Omental fat pad (tissue), 4 donors: ENCODE data around the gene AGTR1. TPM values are rescaled to one million over a fixed set of nuclear protein-coding genes. Genes with fewer than 3 reads are reported as not detected.

Source experiments
- ATAC-seq: fragments of 150-250 bp; one replicate; pipeline ENCODE4 v1.9.1; 2016; ENCODE audit warnings: mild to moderate bottlenecking, moderate library complexity; ENCODE audit not compliant: low FRiP score
- DNase-seq: peaks from one replicate; pipeline ENCODE4 v3.0.0-alpha.2; 2019; ENCODE audit warnings: low spot score
- CTCF ChIP-seq, 3 donors: fragments of 450-650 bp; IDR thresholded peaks; one replicate each; pipeline ENCODE4 v1.5.1; 2016 to 2017; ENCODE audit warnings: antibody characterized with exemption in 3 of 3, mild to moderate bottlenecking in 3 of 3, moderate library complexity in 2 of 3
- total RNA-seq, 4 donors: library from RNA; depleted of rRNA; stranded (reverse); fragments of >200 nt; gene quantifications; one replicate each; pipeline ENCODE4 v1.1.0, GENCODE V29; 2016

Gene AGTR1
- 100 to 1,000 TPM in 1 of 4 donors, 10 to 100 TPM in 3; 10.3 to 163 (median 47.1) TPM for total RNA-seq

- ATAC-seq (peak; percentile 75), DNase-seq (peak; percentile 33)
- no peak for TF ChIP-seq CTCF (IDR thresholded peaks at IDR 0.05)
Observed at GRCh38 chr3:148697306-148698189, at the start of gene AGTR1. Gene AGTR1, plus strand, starts transcription at chr3:148697903. Its CDS starts 43,133 bp downstream, at chr3:148741036.

- peak; percentile 73 for ATAC-seq
- TF ChIP-seq CTCF (IDR thresholded peaks at IDR 0.05) = no peak
- DNase-seq = no peak
Observed at GRCh38 chr3:148648685-148649352, 48.9 kb upstream of the AGTR1 start.

- TF ChIP-seq CTCF (IDR thresholded peaks at IDR 0.05) = no peak
- ATAC-seq (no peak), DNase-seq (no peak)
Observed at GRCh38 chr3:148651549-148651948, 46.2 kb upstream of the AGTR1 start.

GRCh38 chr3:148654433-148654832 lies 43.3 kb upstream of the AGTR1 start:
- DNase-seq (no peak), ATAC-seq (no peak)
- TF ChIP-seq CTCF (IDR thresholded peaks at IDR 0.05) = no peak

GRCh38 chr3:148657470-148657869 lies 40.2 kb upstream of the AGTR1 start:
- ATAC-seq (no peak), DNase-seq (no peak)
- TF ChIP-seq CTCF (IDR thresholded peaks at IDR 0.05) = no peak

GRCh38 chr3:148659512-148659911 lies 38.2 kb upstream of the AGTR1 start:
- no peak for DNase-seq
- no peak for TF ChIP-seq CTCF (IDR thresholded peaks at IDR 0.05)
- ATAC-seq = no peak
